Neural progenitor cell (in vitro differentiated cells): ENCODE data around the gene BHLHE40. TPM values are rescaled to one million over a fixed set of nuclear protein-coding genes. Genes with fewer than 3 reads are reported as not detected.

Experiments
- DNase-seq: peaks from one replicate; pipeline ENCODE4 v3.0.0-alpha.2; 2016; ENCODE audit warnings: low spot score
- H2AFZ ChIP-seq: fragments of 200-600 bp; sonication (generic); replicated peaks from 2 replicates; pipeline ENCODE4 v1.6.1; 2016; ENCODE audit warnings: antibody characterized with exemption
- H3F3A ChIP-seq: fragments of 200-600 bp; sonication (generic); 2 replicates; pipeline ENCODE4 v1.6.1; 2016; ENCODE audit warnings: antibody characterized with exemption, low read depth
- H3K27ac ChIP-seq: fragments of 200-600 bp; sonication (generic); 2 replicates; pipeline ENCODE4 v1.5.1; 2016; ENCODE audit warnings: mild to moderate bottlenecking
- H3K27me3 ChIP-seq: fragments of 200-600 bp; sonication (generic); 2 replicates; pipeline ENCODE4 v1.6.1; 2016; ENCODE audit warnings: mild to moderate bottlenecking, moderate library complexity
- H3K36me3 ChIP-seq: fragments of 200-600 bp; sonication (generic); 2 replicates; pipeline ENCODE4 v1.5.1; 2016
- H3K4me1 ChIP-seq: fragments of 200-600 bp; sonication (generic); 2 replicates; pipeline ENCODE4 v1.6.1; 2016; ENCODE audit warnings: mixed run types
- H3K4me2 ChIP-seq: fragments of 200-600 bp; sonication (generic); 2 replicates; pipeline ENCODE4 v1.6.1; 2016
- H3K4me3 ChIP-seq: fragments of 200-600 bp; sonication (generic); 2 replicates; pipeline ENCODE4 v1.5.1; 2016
- H3K79me2 ChIP-seq: fragments of 200-600 bp; sonication (generic); 2 replicates; pipeline ENCODE4 v1.6.1; 2016; ENCODE audit warnings: low read depth
- H3K9ac ChIP-seq: fragments of 200-600 bp; sonication (generic); 2 replicates; pipeline ENCODE4 v1.6.1; 2016
- H3K9me3 ChIP-seq: fragments of 200-600 bp; sonication (generic); 2 replicates; pipeline ENCODE4 v1.5.1; 2016; ENCODE audit warnings: low read depth
- H4K20me1 ChIP-seq: fragments of 200-600 bp; sonication (generic); 2 replicates; pipeline ENCODE4 v1.6.1; 2016; ENCODE audit warnings: low read depth
- H3K27ac Mint-ChIP-seq: 3 replicates; pipeline ENCODE4 v1.8.0; 2021; ENCODE audit warnings: mixed read lengths
- H3K27me3 Mint-ChIP-seq: 2 replicates; pipeline ENCODE4 v1.8.0; 2022; ENCODE audit warnings: low read depth, mild to moderate bottlenecking, inconsistent platforms, moderate library complexity, mixed read lengths; ENCODE audit not compliant: insufficient read depth
- H3K36me3 Mint-ChIP-seq: 3 replicates; pipeline ENCODE4 v1.8.0; 2021; ENCODE audit warnings: mixed read lengths
- H3K4me1 Mint-ChIP-seq: 3 replicates; pipeline ENCODE4 v1.8.0; 2021; ENCODE audit warnings: mixed read lengths
- H3K4me3 Mint-ChIP-seq: 3 replicates; pipeline ENCODE4 v1.8.0; 2021; ENCODE audit warnings: mild to moderate bottlenecking, moderate library complexity, mixed read lengths
- H3K9me3 Mint-ChIP-seq: 3 replicates; pipeline ENCODE4 v1.8.0; 2020; ENCODE audit warnings: mixed read lengths
- EZH2 ChIP-seq: fragments of 200-600 bp; sonication (generic); IDR thresholded peaks from 2 replicates; pipeline ENCODE4 v1.6.1; 2017; ENCODE audit warnings: antibody characterized with exemption, mild to moderate bottlenecking, moderate library complexity
- EZH2phosphoT487 ChIP-seq: fragments of 200-600 bp; sonication (generic); IDR thresholded peaks from 2 replicates; pipeline ENCODE4 v1.6.1; 2017; ENCODE audit warnings: antibody characterized with exemption
- total RNA-seq: library from RNA; depleted of rRNA; stranded (reverse); fragments of >200 nt; gene quantifications from 2 replicates; pipeline ENCODE4 v1.2.3, GENCODE V29; 2015; ENCODE audit warnings: low replicate concordance
- TF ChIP-seq, protein P1 (sequence below): fragments of 200-600 bp; sonication (generic); IDR thresholded peaks from 2 replicates; pipeline ENCODE4 v1.5.1; 2017; ENCODE audit warnings: antibody characterized with exemption, mild to moderate bottlenecking

The BHLHE40 gene
- total RNA-seq, 1 donor from 2014 or later, result 0.34 TPM

DNA sequence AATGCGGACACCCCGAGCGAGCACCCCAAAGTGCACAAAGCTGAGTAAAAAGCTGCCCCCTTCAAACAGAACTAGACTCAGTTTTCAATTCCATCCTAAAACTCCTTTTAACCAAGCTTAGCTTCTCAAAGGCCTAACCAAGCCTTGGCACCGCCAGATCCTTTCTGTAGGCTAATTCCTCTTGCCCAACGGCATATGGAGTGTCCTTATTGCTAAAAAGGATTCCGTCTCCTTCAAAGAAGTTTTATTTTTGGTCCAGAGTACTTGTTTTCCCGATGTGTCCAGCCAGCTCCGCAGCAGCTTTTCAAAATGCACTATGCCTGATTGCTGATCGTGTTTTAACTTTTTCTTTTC is 5.3 kb downstream of the BHLHE40 start:
- Mint-ChIP-seq H3K36me3 (peaks cover 11% of the 10 kb centered on the region), H3K27ac (no peak overlapping the region), H3K4me3 (no peak overlapping the region), H3K4me1 (peaks cover 47% of the 10 kb centered on the region), H3K9me3 (no peaks in the 10 kb centered on the region), H3K27me3 (peaks cover 13% of the 10 kb centered on the region)
- TF ChIP-seq EZH2, result no peak
- TF ChIP-seq, protein P1, sequence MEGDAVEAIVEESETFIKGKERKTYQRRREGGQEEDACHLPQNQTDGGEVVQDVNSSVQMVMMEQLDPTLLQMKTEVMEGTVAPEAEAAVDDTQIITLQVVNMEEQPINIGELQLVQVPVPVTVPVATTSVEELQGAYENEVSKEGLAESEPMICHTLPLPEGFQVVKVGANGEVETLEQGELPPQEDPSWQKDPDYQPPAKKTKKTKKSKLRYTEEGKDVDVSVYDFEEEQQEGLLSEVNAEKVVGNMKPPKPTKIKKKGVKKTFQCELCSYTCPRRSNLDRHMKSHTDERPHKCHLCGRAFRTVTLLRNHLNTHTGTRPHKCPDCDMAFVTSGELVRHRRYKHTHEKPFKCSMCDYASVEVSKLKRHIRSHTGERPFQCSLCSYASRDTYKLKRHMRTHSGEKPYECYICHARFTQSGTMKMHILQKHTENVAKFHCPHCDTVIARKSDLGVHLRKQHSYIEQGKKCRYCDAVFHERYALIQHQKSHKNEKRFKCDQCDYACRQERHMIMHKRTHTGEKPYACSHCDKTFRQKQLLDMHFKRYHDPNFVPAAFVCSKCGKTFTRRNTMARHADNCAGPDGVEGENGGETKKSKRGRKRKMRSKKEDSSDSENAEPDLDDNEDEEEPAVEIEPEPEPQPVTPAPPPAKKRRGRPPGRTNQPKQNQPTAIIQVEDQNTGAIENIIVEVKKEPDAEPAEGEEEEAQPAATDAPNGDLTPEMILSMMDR, result no peak
- TF ChIP-seq EZH2phosphoT487, result no peak
- Histone ChIP-seq H3K9ac (no peak overlapping the region), H3K27ac (no peak overlapping the region), H3K27me3 (peaks cover 83% of the 10 kb centered on the region), H3K4me1 (peaks cover 5% of the 10 kb centered on the region), H3K9me3 (no peaks in the 10 kb centered on the region), H3K36me3 (no peaks in the 10 kb centered on the region), H2AFZ (no peak overlapping the region), H3F3A (peaks cover 26% of the 10 kb centered on the region), H3K4me2 (no peak overlapping the region), H4K20me1 (peaks cover 10% of the 10 kb centered on the region), H3K4me3 (no peak overlapping the region), H3K79me2 (no peaks in the 10 kb centered on the region)
- DNase-seq, result no peak

DNA sequence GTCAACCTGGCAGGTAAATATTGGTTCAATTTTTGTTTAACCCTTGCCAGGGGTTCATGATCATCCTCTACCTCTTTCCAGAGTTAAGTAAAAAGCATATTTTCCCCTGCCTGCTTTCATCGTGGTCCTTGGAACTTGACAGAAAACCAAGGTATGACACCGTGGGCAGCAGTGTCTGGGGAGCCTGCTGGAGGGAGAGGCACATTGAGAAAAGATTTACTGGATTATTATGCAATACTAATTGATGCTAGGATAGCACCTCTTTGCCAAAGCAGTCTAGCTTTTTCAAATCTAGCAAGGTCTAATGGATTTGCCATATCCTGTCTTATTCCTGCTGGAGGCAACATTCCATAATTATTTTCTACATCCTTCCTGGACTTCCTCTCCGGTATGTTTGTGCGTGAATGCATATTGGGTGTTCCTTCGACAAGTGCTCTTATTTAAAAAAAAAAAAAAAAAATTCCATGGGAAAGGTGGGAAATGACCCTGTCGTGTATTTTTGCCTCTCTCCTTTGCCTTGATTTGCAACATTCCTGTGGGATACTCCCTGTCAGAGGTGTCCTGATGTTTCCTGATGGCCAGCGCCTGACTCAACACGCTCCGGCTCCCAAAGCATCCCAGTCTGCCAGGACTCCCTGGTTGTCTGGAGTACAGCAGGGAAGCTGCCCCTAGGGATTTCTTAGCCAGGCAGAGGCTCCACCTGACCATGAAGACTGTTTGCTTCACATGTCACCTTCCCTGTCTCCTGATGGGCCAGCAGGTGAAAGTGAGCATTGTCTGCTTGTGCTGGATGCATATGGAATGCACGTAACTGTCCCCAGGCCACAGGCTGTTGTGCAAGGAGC is 6.3 kb downstream of the BHLHE40 start:
- Mint-ChIP-seq H3K36me3 (peaks cover 11% of the 10 kb centered on the region), H3K27me3 (peaks cover 6% of the 10 kb centered on the region), H3K9me3 (no peaks in the 10 kb centered on the region), H3K27ac (no peak overlapping the region), H3K4me3 (no peak overlapping the region), H3K4me1 (peaks cover 44% of the 10 kb centered on the region)
- Histone ChIP-seq H3K4me3 (no peak overlapping the region), H3K4me1 (peaks cover 5% of the 10 kb centered on the region), H3K4me2 (no peak overlapping the region), H3K27ac (no peak overlapping the region), H3K36me3 (no peaks in the 10 kb centered on the region), H3K27me3 (peaks cover 73% of the 10 kb centered on the region), H4K20me1 (peaks cover 2% of the 10 kb centered on the region), H3K9me3 (no peaks in the 10 kb centered on the region), H2AFZ (no peak overlapping the region), H3F3A (peaks cover 26% of the 10 kb centered on the region), H3K79me2 (no peaks in the 10 kb centered on the region), H3K9ac (no peak overlapping the region)
- DNase-seq, result peak; percentile 11
- TF ChIP-seq EZH2phosphoT487 (no peak), EZH2 (no peak)
- TF ChIP-seq, protein P1, result no peak

DNA sequence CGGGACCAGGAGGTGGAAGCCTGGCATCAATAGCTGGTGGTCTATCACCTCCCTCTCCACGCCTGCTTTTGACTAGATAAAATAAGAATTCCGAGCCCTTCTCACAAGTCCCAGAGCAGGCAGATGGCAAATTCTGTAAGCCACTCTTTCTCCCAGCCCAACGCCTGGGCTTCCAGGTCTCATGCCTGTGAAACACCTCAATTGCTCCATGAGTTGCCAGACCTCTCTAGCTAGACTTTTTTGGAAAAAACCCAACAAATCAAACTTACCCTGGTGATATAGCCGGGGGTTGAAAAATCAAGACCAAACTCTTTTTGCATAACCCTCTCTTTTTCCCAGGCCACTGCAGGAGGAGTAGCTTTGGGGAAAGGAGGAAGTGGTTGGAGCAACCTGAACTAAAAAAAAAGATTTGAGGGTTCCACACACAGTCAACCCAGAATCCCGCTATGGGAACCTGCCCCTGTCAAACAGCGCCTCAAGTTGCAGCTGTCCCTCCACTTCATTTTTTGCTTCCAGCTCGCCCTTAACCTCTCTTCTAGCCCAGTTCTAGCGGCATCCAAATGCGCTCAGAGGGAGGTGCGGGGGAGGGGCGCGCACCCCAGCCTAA is 7.0 kb downstream of the BHLHE40 start:
- peak; percentile 10 for DNase-seq
- H3K27ac Mint-ChIP-seq, result no peak overlapping the region
- Histone ChIP-seq H3K4me3 (peak overlapping the region; percentile 42), H3F3A (peaks cover 26% of the 10 kb centered on the region), H2AFZ (peak overlapping the region; percentile 22), H3K9ac (no peak overlapping the region), H3K79me2 (no peaks in the 10 kb centered on the region), H3K4me1 (peaks cover 5% of the 10 kb centered on the region), H3K9me3 (no peaks in the 10 kb centered on the region), H3K27ac (no peak overlapping the region), H3K27me3 (peaks cover 65% of the 10 kb centered on the region), H3K4me2 (peak overlapping the region; percentile 70), H4K20me1 (no peaks in the 10 kb centered on the region), H3K36me3 (no peaks in the 10 kb centered on the region)
- TF ChIP-seq EZH2phosphoT487 (no peak), EZH2 (peak; percentile 46)
- TF ChIP-seq, protein P1, result no peak
- peaks cover 5% of the 10 kb centered on the region for H3K27me3 Mint-ChIP-seq
- H3K4me3 Mint-ChIP-seq, result peak overlapping the region; percentile 77
- H3K36me3 Mint-ChIP-seq, result peaks cover 11% of the 10 kb centered on the region
- H3K4me1 Mint-ChIP-seq, result peaks cover 43% of the 10 kb centered on the region
- H3K9me3 Mint-ChIP-seq, result no peaks in the 10 kb centered on the region
